CD14-positive monocyte (primary cell): Measurements from ENCODE around the gene POLR3E. TPM values are rescaled to one million over a fixed set of nuclear protein-coding genes. Genes with fewer than 3 reads are reported as not detected.

ENCODE experiments used
- DNase-seq, 3 donors: peaks; one replicate each; pipeline ENCODE4 v3.0.0-alpha.2; 2011 to 2022
- H2AFZ ChIP-seq: 2 replicates; pipeline ENCODE4 v1.6.0; 2012; ENCODE audit warnings: mild to moderate bottlenecking, low read depth, low read length, inconsistent platforms; ENCODE audit not compliant: insufficient read depth, poor library complexity, severe bottlenecking
- H3K27ac ChIP-seq, 2 donors: 1 replicate in 1 of 2; 2 replicates in 1 of 2; pipeline ENCODE4 v1.5.1; 2012 to 2013; ENCODE audit warnings: low read length in 2 of 2, control low read depth in 1 of 2, inconsistent platforms in 1 of 2, low read depth in 1 of 2, mild to moderate bottlenecking in 1 of 2
- H3K27me3 ChIP-seq, 2 donors: one replicate each; pipeline versions ENCODE4 v1.6.0 to v1.6.1; 2011 to 2013; ENCODE audit warnings: low read length in 2 of 2; ENCODE audit not compliant: control insufficient read depth in 2 of 2, insufficient read depth in 2 of 2
- H3K36me3 ChIP-seq, 2 donors: replicated peaks in 1 of 2; 1 replicate in 1 of 2; 2 replicates in 1 of 2; pipeline versions ENCODE4 v1.5.1 to v1.6.1; 2012 to 2013; ENCODE audit warnings: low read length in 2 of 2, control low read depth in 1 of 2, inconsistent platforms in 1 of 2, mild to moderate bottlenecking in 1 of 2; ENCODE audit not compliant: insufficient read depth in 2 of 2, control insufficient read depth in 1 of 2
- H3K4me1 ChIP-seq, 2 donors: 1 replicate in 1 of 2; 2 replicates in 1 of 2; pipeline versions ENCODE4 v1.5.1 to v1.6.1; 2012 to 2013; ENCODE audit warnings: low read length in 2 of 2, control low read depth in 1 of 2, inconsistent platforms in 1 of 2, mild to moderate bottlenecking in 1 of 2, moderate library complexity in 1 of 2; ENCODE audit not compliant: insufficient read depth in 2 of 2, control insufficient read depth in 1 of 2
- H3K4me2 ChIP-seq: replicated peaks from 2 replicates; pipeline ENCODE3; 2012; ENCODE audit warnings: low read length, moderate library complexity, mild to moderate bottlenecking; ENCODE audit not compliant: poor library complexity, severe bottlenecking; ENCODE audit errors: extremely low read depth
- H3K4me3 ChIP-seq, 3 experiments: fragments of 200-600 bp in 1 of 3; sonication (generic) in 1 of 3; replicated peaks in 1 of 3; 1 replicate in 2 of 3; 2 replicates in 1 of 3; pipeline ENCODE4 v1.5.1; 2011 to 2013; ENCODE audit warnings: low read length in 3 of 3, mild to moderate bottlenecking in 3 of 3, control low read depth in 2 of 3, low read depth in 2 of 3, inconsistent platforms in 1 of 3, moderate library complexity in 1 of 3
- H3K79me2 ChIP-seq: 2 replicates; pipeline ENCODE4 v1.6.0; 2012; ENCODE audit warnings: mild to moderate bottlenecking, control low read depth, inconsistent platforms, low read length, moderate library complexity; ENCODE audit not compliant: insufficient read depth
- H3K9ac ChIP-seq: 2 replicates; pipeline ENCODE4 v1.6.0; 2017; ENCODE audit warnings: low read length, mild to moderate bottlenecking; ENCODE audit not compliant: insufficient read depth, poor library complexity, severe bottlenecking
- H3K9me3 ChIP-seq, 2 donors: replicated peaks in 1 of 2; 1 replicate in 1 of 2; 2 replicates in 1 of 2; pipeline versions ENCODE4 v1.5.1 to v1.6.1; 2012 to 2013; ENCODE audit warnings: low read length in 2 of 2, control low read depth in 1 of 2; ENCODE audit not compliant: control insufficient read depth in 1 of 2, insufficient read depth in 1 of 2
- H4K20me1 ChIP-seq: 2 replicates; pipeline ENCODE4 v1.6.0; 2012; ENCODE audit warnings: mild to moderate bottlenecking, low read length, control low read depth, moderate library complexity; ENCODE audit not compliant: insufficient read depth
- H3K27ac Mint-ChIP-seq, 7 donors: one replicate each; pipeline ENCODE4 v1.8.0; 2020; ENCODE audit warnings: mild to moderate bottlenecking in 7 of 7, mixed read lengths in 7 of 7, moderate library complexity in 6 of 7, inconsistent platforms in 2 of 7
- H3K27me3 Mint-ChIP-seq, 3 donors: one replicate each; pipeline ENCODE4 v1.8.0; 2021 to 2022; ENCODE audit warnings: low read depth in 3 of 3, mild to moderate bottlenecking in 3 of 3, mixed read lengths in 3 of 3, moderate library complexity in 3 of 3, inconsistent platforms in 1 of 3
- H3K36me3 Mint-ChIP-seq, 2 donors: one replicate each; pipeline ENCODE4 v1.8.0; 2020; ENCODE audit warnings: mixed read lengths in 2 of 2, inconsistent platforms in 1 of 2, mild to moderate bottlenecking in 1 of 2
- H3K4me1 Mint-ChIP-seq: one replicate; pipeline ENCODE4 v1.8.0; 2020; ENCODE audit warnings: mild to moderate bottlenecking, mixed read lengths
- H3K4me3 Mint-ChIP-seq, 2 donors: one replicate each; pipeline ENCODE4 v1.8.0; 2020; ENCODE audit warnings: mild to moderate bottlenecking in 2 of 2, mixed read lengths in 2 of 2, moderate library complexity in 1 of 2
- H3K9me3 Mint-ChIP-seq, 7 donors: one replicate each; pipeline ENCODE4 v1.8.0; 2020 to 2022; ENCODE audit warnings: mixed read lengths in 7 of 7, mild to moderate bottlenecking in 6 of 7, moderate library complexity in 6 of 7, inconsistent platforms in 2 of 7
- CTCF ChIP-seq: fragments of 200-600 bp; IDR thresholded peaks from one replicate; pipeline ENCODE4 v1.8.0; 2022; ENCODE audit warnings: antibody characterized with exemption, mild to moderate bottlenecking
- WGBS: methylation state at CpG from one replicate; pipeline ENCODE4 v1.1.5; 2013; ENCODE audit warnings: missing lambda C conversion rate; ENCODE audit not compliant: insufficient coverage; 5-methylcytosine and 5-hydroxymethylcytosine counted together
- intact Hi-C, 2 donors: fragments of 100-400 bp; cut with micrococcal nuclease; formaldehyde crosslinking; loops; one replicate each; pipeline versions ENCODE4 v1.15.0 to v1.15.1; 2023
- polyA plus RNA-seq, 3 donors: library from polyadenylated mRNA; depleted of rRNA in 1 of 3; unstranded in 2 of 3; stranded (reverse) in 1 of 3; fragments of 300-500 nt in 2 of 3; fragments of >200 nt in 1 of 3; fragmentation: Illumina TruSeq in 2 of 3; gene quantifications; 1 replicate in 2 of 3; 2 replicates in 1 of 3; pipeline ENCODE4 v1.2.3, GENCODE V29; 2012 to 2021

POLR3E gene
- polyA plus RNA-seq, 3 donors: 4.1 to 34.6 (median 5.7) TPM

DNA sequence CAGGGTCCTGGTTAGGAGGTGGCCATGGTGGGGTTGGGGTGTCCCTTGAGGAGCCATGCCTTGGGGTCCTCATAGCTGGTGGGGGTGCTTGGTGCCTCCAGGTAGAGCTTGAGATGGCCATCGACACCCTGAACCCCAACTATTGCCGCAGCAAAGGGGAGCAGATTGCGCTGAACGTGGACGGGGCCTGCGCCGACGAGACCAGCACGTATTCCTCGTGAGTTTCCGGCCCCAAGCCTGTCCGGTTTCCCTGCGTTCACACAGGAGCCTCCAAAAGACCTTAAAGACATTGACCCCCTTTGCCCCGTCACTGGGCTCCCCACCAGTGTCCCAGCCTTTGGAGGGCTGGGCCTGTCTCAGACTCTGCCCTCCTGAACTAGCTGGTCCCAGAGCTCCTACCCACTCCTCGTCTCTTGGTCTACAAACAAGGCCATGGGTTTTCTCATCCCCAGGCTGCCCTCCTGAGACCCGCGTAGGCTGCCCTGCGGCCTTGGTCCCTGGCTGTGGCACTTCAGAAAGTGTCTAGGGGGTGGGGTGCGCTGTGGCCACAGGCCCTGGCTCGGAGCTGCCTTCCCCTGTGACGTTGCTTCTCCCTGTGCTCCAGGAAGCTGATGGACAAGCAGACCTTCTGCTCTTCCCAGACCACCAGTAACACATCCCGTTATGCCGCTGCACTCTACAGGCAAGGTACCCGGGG lies 11.8 kb downstream of the POLR3E start:
- no peak for DNase-seq
- no peaks in the 10 kb centered on the region for H3K27me3 Mint-ChIP-seq
- TF ChIP-seq CTCF: no peak
- H3K9me3 Mint-ChIP-seq: no peaks in the 10 kb centered on the region
- no peak overlapping the region for H3K4me2 ChIP-seq
- no peak overlapping the region for H3K9ac ChIP-seq
- H4K20me1 ChIP-seq: no peaks in the 10 kb centered on the region
- H3K36me3 ChIP-seq: peaks cover 83 to 91% of the 10 kb centered on the region in 2 donors
- H3K4me3 Mint-ChIP-seq: no peak overlapping the region
- no peaks in the 10 kb centered on the region for H3K4me1 ChIP-seq
- WGBS: 93% methylated on average over 17 of the region's 24 CpGs
- peaks cover 76 to 93% of the 10 kb centered on the region in 2 donors for H3K36me3 Mint-ChIP-seq
- H3K27me3 ChIP-seq: no peaks in the 10 kb centered on the region
- H2AFZ ChIP-seq: no peak overlapping the region
- H3K27ac ChIP-seq: no peak overlapping the region
- H3K27ac Mint-ChIP-seq: peak overlapping the region in 1 of 7 donors; percentile 65
- H3K4me1 Mint-ChIP-seq: no peaks in the 10 kb centered on the region
- H3K9me3 ChIP-seq: no peaks in the 10 kb centered on the region
- H3K79me2 ChIP-seq: no peaks in the 10 kb centered on the region
- H3K4me3 ChIP-seq: no peak overlapping the region
- intact Hi-C loops: no loop called here

DNA sequence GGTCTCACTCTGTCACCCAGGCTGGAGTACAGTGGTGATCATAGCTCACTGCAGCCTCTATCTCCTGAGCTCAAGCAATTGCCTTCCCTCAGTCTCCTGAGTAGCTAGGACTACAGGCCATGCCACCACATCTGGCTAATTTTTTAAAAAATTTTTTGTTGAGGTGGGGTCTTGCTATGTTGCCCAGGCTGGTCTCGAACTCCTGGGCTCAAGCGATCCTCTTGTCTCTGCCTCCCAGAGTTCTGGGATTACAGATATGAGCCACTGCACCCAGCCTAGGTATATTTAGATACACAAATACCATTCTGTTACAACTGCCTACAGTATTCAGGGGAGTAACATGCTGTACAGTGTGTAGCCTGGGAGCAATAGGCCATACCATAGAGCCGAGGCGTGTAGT lies 14.3 kb downstream of the POLR3E start:
- no peak overlapping the region for H3K4me3 Mint-ChIP-seq
- Histone ChIP-seq H3K36me3 (peaks cover 86 to 91% of the 10 kb centered on the region in 2 donors), H3K27ac (no peak overlapping the region), H2AFZ (no peak overlapping the region), H3K27me3 (no peaks in the 10 kb centered on the region), H3K4me1 (no peaks in the 10 kb centered on the region), H3K4me2 (no peak overlapping the region), H3K9ac (no peak overlapping the region), H3K79me2 (no peaks in the 10 kb centered on the region), H4K20me1 (no peaks in the 10 kb centered on the region), H3K4me3 (no peak overlapping the region), H3K9me3 (no peaks in the 10 kb centered on the region)
- peaks cover 77 to 93% of the 10 kb centered on the region in 2 donors for H3K36me3 Mint-ChIP-seq
- no peak for DNase-seq
- no peaks in the 10 kb centered on the region for H3K27me3 Mint-ChIP-seq
- no peaks in the 10 kb centered on the region for H3K4me1 Mint-ChIP-seq
- WGBS: 100% methylated on average over 2 of the region's 4 CpGs
- TF ChIP-seq CTCF: no peak
- intact Hi-C loops: no loop called here
- no peak overlapping the region for H3K27ac Mint-ChIP-seq
- H3K9me3 Mint-ChIP-seq: no peaks in the 10 kb centered on the region
